Stomach (tissue), 4 donors: ENCODE measurements around the gene CLGN.

ENCODE experiments used
- POLR2A ChIP-seq, 4 donors: fragments of 450-650 bp; IDR thresholded peaks; one replicate each; pipeline ENCODE4 v1.6.1; 2016; ENCODE audit warnings: antibody characterized with exemption in 4 of 4, control low read depth in 2 of 4, mild to moderate bottlenecking in 1 of 4, moderate library complexity in 1 of 4
- POLR2AphosphoS5 ChIP-seq, 3 donors: sonication (generic); formaldehyde crosslinking; IDR thresholded peaks; one replicate each; pipeline ENCODE4 v1.6.1; 2016; ENCODE audit warnings: antibody characterized with exemption in 3 of 3

GRCh38 chr4:140349816-140350215, 77.6 kb downstream of the CLGN start:
- no peak for TF ChIP-seq POLR2A (IDR thresholded peaks at IDR 0.05)
- TF ChIP-seq POLR2AphosphoS5 (IDR thresholded peaks at IDR 0.05) = no peak
